Heart left ventricle (tissue), 13 donors: Measurements from ENCODE around the gene OLFML2A.

ENCODE experiments used
- CTCF ChIP-seq, 12 donors: fragments of 200-600 bp; sonication (generic) in 4 of 12; IDR thresholded peaks; one replicate each; pipeline versions ENCODE4 v1.5.0 to v1.8.0; 2018 to 2022; ENCODE audit warnings: antibody characterized with exemption in 12 of 12, mild to moderate bottlenecking in 5 of 12
- POLR2A ChIP-seq, 2 donors: fragments of 450-650 bp; IDR thresholded peaks; one replicate each; pipeline ENCODE4 v1.6.1; 2017; ENCODE audit warnings: antibody characterized with exemption in 2 of 2, mild to moderate bottlenecking in 2 of 2, moderate library complexity in 2 of 2
- donor health status: ischemic (EF 13 %, LVEDD 7.1; RV severe dilation, severe dysfunction).
- donor health status: DM: no; HTN: yes; CAD: no.
- donor health status: DM: no; HTN: no; CAD: no.
- donor health status: ischemic (EF 25% LVEDD 6.9; RV normal size, moderate dysfunction).
- donor health status: ischemic (EF 25% LVEDD 5.7; RV mildly dilated, moderate dysfunction).
- donor health status: ischemic (EF 35%, LVEDD 5.7; RV mildly dilated, moderate dysfunction).
- donor health status: nonischemic (EF 11% LVEDD 7.7; RV severe dilation, severe dysfunction).
- donor health status: DM: yes; HTN: yes; CAD: no.
- donor health status: PGD.
- donor health status: ischemic (EF 29% LVEDD 5.4; RV normal size, mild dysfunction).
- donor health status: nonischemic (EF 23%, LVEDD 6.1; RV moderate dilation, normal function).

DNA sequence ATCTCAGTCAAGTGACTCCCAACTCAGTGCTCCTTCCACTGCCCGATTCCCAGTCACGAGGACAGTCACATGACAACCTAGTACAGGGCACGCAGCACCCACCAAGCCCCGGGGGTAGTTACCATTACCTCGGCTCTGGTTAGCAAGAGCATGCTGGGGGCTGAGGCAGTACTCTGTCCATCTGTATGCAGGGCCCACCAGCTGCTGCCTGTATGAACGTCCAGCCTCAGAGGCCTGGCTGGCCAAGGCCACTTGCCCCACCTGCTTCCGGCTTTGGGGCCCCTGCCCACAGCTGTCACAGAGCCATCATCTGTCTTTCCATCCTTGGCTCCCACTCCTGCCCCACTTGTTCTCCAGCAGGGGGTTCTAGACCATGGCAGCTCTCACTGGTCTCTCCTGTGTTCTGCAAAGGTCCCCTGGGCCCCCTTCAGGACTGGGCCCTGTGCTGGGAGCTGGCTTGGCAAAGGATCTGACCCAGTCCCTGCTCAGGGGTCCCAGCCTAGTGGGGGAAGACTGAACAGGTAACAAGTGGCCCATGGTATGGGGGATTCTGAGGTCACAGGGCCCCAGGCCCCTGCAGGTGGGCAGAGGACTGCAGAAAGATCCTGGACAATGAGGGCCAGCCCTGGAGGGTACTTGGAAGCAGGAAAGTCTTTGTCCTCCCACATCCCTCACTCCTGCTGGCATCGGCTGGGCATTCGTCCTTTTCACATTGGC is 81.6 kb downstream of the OLFML2A start:
- TF ChIP-seq POLR2A (IDR thresholded peaks at IDR 0.05), result no peak
- TF ChIP-seq CTCF (IDR thresholded peaks at IDR 0.05), result no peak
